GM12891 (cell line): ENCODE results near the gene SET. TPM values are rescaled to one million over a fixed set of nuclear protein-coding genes. Genes with fewer than 3 reads are reported as not detected.
"Not testable (repeated sequence)": the region's sequence is repeated elsewhere in the genome, so short reads cannot be mapped to it uniquely, and the experiment has no call there.

Source experiments
- DNase-seq: peaks from one replicate; pipeline ENCODE4 v3.0.0; 2011; ENCODE audit warnings: low spot score; ENCODE audit not compliant: insufficient read length
- FAIRE-seq: peaks from 2 replicates; lab custom pipeline; 2011; peaks lifted over from hg19 to GRCh38; lab: Jason Lieb, UNC
- PAX5 ChIP-seq: IDR thresholded peaks from 2 replicates; pipeline ENCODE4 v1.6.1; 2011; ENCODE audit warnings: low read length, moderate library complexity, mild to moderate bottlenecking; ENCODE audit not compliant: insufficient read depth, severe bottlenecking
- POLR2A ChIP-seq: IDR thresholded peaks from 2 replicates; pipeline ENCODE4 v1.6.1; 2011; ENCODE audit warnings: low read depth, low read length, control low read depth
- POLR2AphosphoS5 ChIP-seq: IDR thresholded peaks from 2 replicates; pipeline ENCODE4 v1.6.1; 2011; ENCODE audit warnings: low read depth, low read length, control low read depth
- POU2F2 ChIP-seq: IDR thresholded peaks from 2 replicates; pipeline ENCODE4 v1.6.1; 2011; ENCODE audit warnings: low read depth, mild to moderate bottlenecking, control low read depth, low read length, moderate library complexity
- SPI1 ChIP-seq: IDR thresholded peaks from 2 replicates; pipeline ENCODE4 v1.6.1; 2011; ENCODE audit warnings: low read depth, low read length, control low read depth
- TAF1 ChIP-seq: IDR thresholded peaks from 2 replicates; pipeline ENCODE4 v1.6.1; 2011; ENCODE audit warnings: low read depth, low read length, control low read depth
- polyA plus RNA-seq: library from polyadenylated mRNA; unstranded; fragments of >200 nt; gene quantifications from one replicate; pipeline ENCODE4 v1.2.1, GENCODE V29; 2012; ENCODE audit warnings: low read depth, missing spikeins, inconsistent platforms; ENCODE audit not compliant: missing spikeins

SET gene, protein sequence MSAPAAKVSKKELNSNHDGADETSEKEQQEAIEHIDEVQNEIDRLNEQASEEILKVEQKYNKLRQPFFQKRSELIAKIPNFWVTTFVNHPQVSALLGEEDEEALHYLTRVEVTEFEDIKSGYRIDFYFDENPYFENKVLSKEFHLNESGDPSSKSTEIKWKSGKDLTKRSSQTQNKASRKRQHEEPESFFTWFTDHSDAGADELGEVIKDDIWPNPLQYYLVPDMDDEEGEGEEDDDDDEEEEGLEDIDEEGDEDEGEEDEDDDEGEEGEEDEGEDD
- 292 TPM for polyA plus RNA-seq

DNA sequence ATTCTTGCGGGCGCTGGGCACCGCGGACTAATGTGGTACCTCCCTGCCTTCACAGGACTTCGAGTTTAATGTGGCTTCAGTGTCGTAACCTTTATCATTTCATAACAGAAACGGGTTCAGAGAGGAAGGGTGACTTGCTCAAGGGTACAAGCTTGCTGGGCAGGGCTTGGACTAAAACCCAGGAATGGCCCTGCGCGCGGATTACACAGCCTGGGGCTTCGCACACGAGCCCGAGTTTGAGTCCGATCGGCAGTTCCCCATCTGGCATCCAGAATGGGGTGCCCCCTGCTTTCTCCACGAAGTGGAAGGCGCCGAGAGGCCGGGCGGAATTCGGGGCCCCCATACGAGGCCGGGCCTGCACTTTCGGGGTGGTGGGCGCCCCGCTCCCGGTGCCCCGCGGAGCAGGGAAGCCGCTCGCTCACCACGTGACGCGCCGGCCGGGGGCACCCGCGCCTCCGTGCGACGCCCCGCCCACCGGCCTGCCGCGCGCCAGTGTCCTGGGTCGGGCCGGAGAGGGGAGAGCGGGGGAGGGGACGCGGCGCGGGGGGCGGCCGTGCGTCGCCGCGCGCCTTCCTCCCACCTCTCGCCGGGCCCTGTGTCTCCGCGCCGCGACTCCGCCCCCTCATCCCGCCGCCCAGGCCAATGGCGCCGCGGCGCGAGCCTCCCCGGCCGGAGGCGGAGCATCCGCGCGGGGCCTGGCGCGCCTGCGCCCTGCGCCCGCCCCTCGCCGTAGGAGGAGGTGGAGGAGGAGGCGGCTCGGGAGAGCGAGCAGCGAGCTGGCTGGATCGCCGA, at the start of gene SET:
Gene SET (plus strand): TSS at position 722 of the 792 bp plus-strand sequence. CDS start 361 bp downstream, outside the sequence.
- TF ChIP-seq PAX5 (no peak), POLR2AphosphoS5 (peak; percentile 55; the same call in 1 of the 2 replicates), POU2F2 (no peak), POLR2A (peak; percentile 67)
- FAIRE-seq: peak; percentile 98
- peak; percentile 96 for DNase-seq

DNA sequence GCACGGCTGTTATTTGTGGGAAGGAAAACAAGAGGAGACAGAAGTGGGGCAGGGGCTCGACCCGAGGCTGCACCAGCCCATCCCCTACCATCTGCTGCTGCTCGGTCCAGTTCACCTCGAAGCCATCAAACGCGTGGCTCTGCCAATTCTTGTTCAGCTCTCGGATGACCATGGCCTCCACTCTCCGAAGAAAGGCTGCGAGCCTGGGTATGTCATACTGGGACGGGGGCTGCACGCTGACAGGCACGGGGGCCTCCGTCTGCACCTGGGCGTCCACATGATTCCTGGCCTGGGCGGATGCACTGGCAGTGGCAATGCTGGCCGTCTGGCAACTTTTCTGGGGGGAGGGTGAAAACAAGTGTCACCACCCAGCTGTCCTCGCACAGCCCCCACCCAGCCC, 48.4 kb upstream of the SET start:
- FAIRE-seq (no peak), DNase-seq (no peak)
- TF ChIP-seq SPI1: no peak
- no peak for TF ChIP-seq POLR2AphosphoS5
- no peak for TF ChIP-seq PAX5
- no peak for TF ChIP-seq TAF1
- no peak for TF ChIP-seq POLR2A
- TF ChIP-seq POU2F2: no peak

DNA sequence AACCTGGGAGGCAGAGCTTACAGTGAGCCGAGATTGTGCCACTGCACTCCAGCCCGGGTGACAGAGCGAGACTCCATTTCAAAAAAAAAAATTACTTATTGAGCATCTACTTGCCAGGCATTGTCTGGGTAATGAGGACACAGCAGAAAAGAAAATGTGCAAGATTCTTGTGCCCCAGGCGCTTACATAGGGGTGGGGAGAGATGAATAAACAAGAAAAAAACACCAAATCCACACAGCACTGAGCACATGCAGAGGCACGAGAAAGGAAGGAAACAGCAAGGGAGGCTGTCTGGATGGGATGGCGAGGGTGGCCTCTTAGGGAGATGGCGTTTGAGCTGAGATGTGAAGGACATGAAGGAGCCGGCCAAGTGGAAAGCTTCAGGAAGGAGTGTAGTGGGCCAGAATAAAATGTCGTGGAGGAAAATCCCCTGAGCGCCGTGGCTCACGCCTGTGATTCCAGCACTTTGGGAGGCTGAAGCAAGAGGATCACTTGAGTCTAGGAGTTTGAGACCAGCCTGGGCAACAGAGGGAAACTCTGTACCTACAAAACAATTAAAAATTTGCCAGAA, 46.3 kb upstream of the SET start:
- no peak for FAIRE-seq
- no peak for TF ChIP-seq POU2F2
- TF ChIP-seq SPI1: no peak
- TF ChIP-seq TAF1: no peak
- TF ChIP-seq POLR2A: no peak
- TF ChIP-seq POLR2AphosphoS5: no peak
- no peak for TF ChIP-seq PAX5
- DNase-seq: no peak

DNA sequence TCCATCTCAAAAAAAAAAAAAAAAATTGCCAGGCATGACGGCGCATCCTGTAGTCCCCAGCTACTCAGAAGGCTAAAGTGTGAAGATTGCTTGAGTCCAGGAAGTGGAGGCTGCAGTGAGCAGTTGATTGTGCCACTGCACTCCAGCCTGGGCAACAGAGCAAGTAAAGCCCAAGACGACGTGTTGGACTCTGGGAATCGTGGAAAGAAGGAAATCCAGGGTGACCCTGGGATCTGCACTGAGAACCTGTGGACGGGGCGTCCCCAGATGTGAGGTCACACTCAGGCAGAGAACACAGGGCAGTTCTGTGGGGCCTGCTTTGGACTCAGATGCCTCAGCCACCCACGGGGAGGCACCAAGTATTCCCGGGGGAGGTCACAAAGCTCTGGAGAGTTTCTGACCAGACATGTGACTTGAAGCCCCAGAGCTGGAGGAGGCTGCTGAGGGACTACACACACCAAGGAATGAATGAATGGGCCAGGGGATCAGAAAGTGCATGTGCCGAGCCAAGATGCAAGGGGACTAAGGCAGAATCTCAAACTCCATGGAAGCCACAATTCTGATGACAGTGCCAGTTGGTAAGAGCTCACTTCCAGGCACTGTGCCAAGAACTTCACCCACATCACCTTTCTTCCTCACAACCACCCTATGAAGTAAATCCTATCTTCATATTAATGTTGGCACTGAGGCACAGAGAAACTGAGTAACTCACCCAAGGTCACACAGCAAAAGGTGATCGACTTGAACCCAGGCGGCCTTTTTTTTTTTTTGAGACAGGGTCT, 45.3 kb upstream of the SET start:
- TF ChIP-seq POLR2AphosphoS5 (no peak; the same call in 1 of the 2 replicates), POLR2A (peak; percentile 10; the same call in 1 of the 2 replicates)
- DNase-seq: no peak
- peak; percentile 56 for FAIRE-seq

DNA sequence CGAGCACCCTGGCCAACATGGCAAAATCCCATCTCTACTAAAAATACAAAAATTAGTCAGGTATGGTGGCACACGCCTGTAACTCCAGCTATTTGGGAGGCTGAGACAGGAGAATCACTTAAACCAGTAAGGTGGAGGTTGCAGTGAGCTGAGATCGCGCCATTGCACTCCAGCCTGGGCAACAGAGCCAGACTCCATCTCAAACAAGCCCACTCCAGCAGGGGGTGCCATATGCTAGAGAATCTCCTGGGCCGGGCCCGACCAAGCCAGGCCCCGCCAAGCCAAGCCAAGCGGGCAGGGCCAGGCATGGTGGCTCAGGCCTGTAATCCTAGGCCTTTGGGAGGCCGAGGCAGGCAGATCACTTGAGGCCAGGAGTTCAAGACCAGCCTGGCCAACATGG, 40.8 kb upstream of the SET start:
- DNase-seq, FAIRE-seq: not testable (repeated sequence)

DNA sequence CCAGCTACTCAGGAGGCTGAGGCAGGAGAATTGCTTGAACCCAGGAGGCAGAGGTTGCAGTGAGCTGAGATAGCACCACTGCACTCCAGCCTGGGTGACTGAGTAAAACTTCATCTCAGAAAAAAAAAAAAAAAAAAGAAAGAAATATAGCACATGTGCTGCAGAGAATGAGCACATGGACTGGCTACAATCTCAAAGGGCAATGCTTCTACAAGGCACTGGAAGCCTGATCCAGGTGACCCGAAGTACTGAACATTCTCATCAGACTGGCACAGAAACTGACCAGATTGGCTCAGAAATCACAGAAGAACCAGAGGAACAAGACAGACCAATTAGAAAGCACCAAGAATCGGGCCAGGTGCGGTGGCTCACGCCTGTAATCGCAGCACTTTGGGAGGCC, 37.2 kb upstream of the SET start:
- FAIRE-seq (no peak), DNase-seq (no peak)
- TF ChIP-seq PAX5 (no peak), POLR2A (no peak), POLR2AphosphoS5 (no peak), SPI1 (no peak), POU2F2 (no peak), TAF1 (no peak)

DNA sequence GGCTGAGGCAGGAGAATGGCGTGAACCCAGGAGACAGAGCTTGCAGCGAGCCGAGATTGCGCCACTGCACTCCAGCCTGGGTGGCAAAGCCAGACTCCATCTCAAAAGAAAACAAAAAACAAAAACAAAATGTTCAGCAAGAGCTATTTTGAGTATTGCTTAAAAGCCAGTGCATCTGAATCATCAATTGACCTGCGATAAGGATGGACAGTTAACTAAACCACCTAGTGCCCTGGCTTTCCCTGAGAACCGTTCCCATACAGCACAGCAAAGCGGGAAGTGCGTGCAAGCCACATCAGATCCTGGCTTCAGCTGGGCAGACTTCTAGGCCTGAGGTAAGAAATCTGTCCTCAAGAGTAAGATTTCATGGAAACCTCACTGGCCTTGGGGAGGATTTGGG, 35.1 kb upstream of the SET start:
- FAIRE-seq (no peak), DNase-seq (no peak)
- TF ChIP-seq POLR2A (no peak), POU2F2 (no peak), PAX5 (no peak), POLR2AphosphoS5 (no peak), TAF1 (no peak), SPI1 (no peak)

DNA sequence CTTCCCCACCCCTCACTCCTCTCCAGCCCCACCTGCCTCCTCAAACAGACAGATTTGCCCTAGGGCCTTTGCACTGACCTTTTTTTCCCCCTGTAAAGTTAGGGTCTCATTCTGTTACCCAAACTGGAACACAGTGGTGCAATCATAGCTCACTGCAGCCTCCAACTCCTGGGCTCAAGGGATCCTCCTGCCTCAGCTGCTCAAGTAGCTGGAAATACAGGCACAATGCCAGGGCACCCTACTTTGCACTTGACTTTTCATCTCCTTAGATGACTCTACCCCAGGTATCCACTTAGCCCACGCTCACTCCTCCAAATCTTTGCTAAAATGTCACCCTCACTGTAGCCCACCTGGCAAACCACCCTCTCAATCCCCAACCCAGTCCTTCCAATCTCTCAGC, 34.5 kb upstream of the SET start:
- FAIRE-seq: no peak
- TF ChIP-seq POU2F2 (no peak), SPI1 (no peak), POLR2AphosphoS5 (no peak), TAF1 (no peak), PAX5 (no peak), POLR2A (no peak)
- DNase-seq: no peak

DNA sequence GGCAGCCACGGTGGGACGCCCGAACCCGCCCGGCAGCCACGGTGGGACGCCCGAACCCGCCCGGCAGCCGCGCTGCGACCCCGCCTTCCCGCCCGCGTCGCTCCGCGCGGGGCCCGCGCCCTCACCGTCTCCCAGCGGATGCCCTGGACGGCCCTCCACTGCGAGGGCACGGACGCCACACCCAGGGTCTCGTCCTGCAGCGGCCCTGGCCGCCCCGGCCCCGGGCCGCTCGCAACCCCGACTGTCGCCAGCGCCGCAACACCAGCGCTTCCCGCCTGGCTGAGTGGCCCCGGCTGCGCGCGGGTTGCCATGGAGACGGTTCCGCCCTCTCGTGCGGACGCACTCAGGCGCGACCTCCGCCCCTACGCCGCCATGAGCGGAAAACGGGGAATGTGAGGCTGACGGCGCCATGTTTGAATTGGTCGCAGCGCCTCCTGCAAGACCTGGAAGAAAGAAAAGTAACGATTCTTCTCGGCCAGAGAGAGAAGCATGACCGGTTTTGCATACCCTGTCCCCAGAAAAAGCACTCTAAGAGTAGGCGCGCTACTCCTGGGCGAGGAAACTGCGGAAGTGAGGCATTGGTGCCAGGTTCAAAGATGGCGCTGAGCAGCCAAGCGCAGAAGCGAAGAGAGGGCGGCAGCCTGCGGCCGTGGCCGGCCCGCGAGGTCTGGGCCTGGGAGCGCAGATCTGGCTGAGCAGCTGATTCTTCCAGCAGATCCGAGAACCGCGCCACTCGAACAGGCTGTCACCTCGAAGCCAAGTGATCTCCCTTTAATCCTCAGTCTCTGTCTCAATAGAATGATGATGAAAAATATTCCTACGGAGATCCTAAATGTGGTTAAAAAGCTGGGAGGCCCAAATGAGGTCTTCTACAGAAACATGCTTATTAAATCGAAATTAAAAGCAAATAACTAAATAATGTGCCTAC, 32.3 kb upstream of the SET start, which contains the start of gene DYNC2I2:
Gene DYNC2I2 (minus strand): TSS at position 432 of the 928 bp plus-strand sequence. CDS start 121 bp downstream, at position 311.
- peak; percentile 48; the same call in 1 of the 2 replicates for TF ChIP-seq SPI1
- TF ChIP-seq POU2F2: peak; percentile 77; the same call in 1 of the 2 replicates
- peak; percentile 99 for TF ChIP-seq PAX5
- TF ChIP-seq POLR2A: peak; percentile 78
- TF ChIP-seq TAF1: peak; percentile 98
- no peak for TF ChIP-seq POLR2AphosphoS5

More for the DNA sequence above, 32.3 kb upstream of the SET start, which contains the start of gene DYNC2I2:
- DNase-seq: peak; percentile 79
- FAIRE-seq: peak; percentile 84
